IMR-90 (cell line): ENCODE measurements around the gene ATOSB. TPM values are rescaled to one million over a fixed set of nuclear protein-coding genes. Genes with fewer than 3 reads are reported as not detected.

Experiments used
- ATAC-seq: fragments of 200-7000 bp; cut with Tn5 transposase; 2 replicates; pipeline ENCODE4 v1.9.1; 2020; ENCODE audit warnings: low read depth, mild to moderate bottlenecking, moderate library complexity
- BruUV-seq: library from RNA; stranded (reverse); fragments of 400-500 nt; replicated peaks from 2 replicates; lab custom pipeline; 2021; lab: Mats Ljungman, UMichigan
- CTCF ChIA-PET: fragments of 300-600 bp; formaldehyde crosslinking; extraction: SDS; loops from one replicate; lab custom pipeline; 2021; ENCODE audit warnings: antibody characterized with exemption; lab: Yijun Ruan, JAX
- POLR2A ChIA-PET: fragments of 300-600 bp; sonication (Branson Sonifier 250); formaldehyde crosslinking; loops from one replicate; lab custom pipeline; 2022; ENCODE audit warnings: antibody characterized with exemption; ENCODE audit not compliant: unreplicated experiment; lab: Charles Lee
- DNase-seq: peaks from one replicate; pipeline ENCODE4 v3.0.0; 2013
- H2AFZ ChIP-seq: replicated peaks from 2 replicates; pipeline ENCODE3; 2013; ENCODE audit warnings: low read length, mild to moderate bottlenecking; ENCODE audit not compliant: poor library complexity
- H2AK5ac ChIP-seq: 2 replicates; pipeline ENCODE4 v1.6.1; 2013; ENCODE audit warnings: low read depth, low read length, inconsistent platforms
- H2AK9ac ChIP-seq: replicated peaks from 2 replicates; pipeline ENCODE3; 2013; ENCODE audit warnings: mild to moderate bottlenecking, low read depth, low read length, moderate library complexity; ENCODE audit not compliant: poor library complexity
- H2BK120ac ChIP-seq: 2 replicates; pipeline ENCODE4 v1.6.1; 2013; ENCODE audit warnings: low read depth, low read length, inconsistent platforms
- H2BK15ac ChIP-seq: 3 replicates; pipeline ENCODE4 v1.6.1; 2013; ENCODE audit warnings: low read depth, low read length, inconsistent platforms
- H2BK20ac ChIP-seq: 2 replicates; pipeline ENCODE4 v1.6.1; 2013; ENCODE audit warnings: low read depth, mild to moderate bottlenecking, inconsistent platforms, low read length, moderate library complexity
- H2BK5ac ChIP-seq: 2 replicates; pipeline ENCODE4 v1.6.1; 2013; ENCODE audit warnings: mild to moderate bottlenecking, low read depth, low read length, inconsistent platforms; ENCODE audit not compliant: poor library complexity, severe bottlenecking
- H3K14ac ChIP-seq: replicated peaks from 2 replicates; pipeline ENCODE4 v1.6.1; 2013; ENCODE audit warnings: low read depth, low read length, inconsistent platforms
- H3K18ac ChIP-seq: 2 replicates; pipeline ENCODE4 v1.6.1; 2013; ENCODE audit warnings: low read depth, low read length, control low read depth
- H3K23ac ChIP-seq: 2 replicates; pipeline ENCODE4 v1.6.1; 2013; ENCODE audit warnings: low read depth, low read length, inconsistent platforms
- H3K27ac ChIP-seq: 2 replicates; pipeline ENCODE4 v1.5.1; 2013; ENCODE audit warnings: mild to moderate bottlenecking, control low read depth, low read length; ENCODE audit not compliant: insufficient read depth
- H3K27me3 ChIP-seq: 2 replicates; pipeline ENCODE4 v1.6.1; 2013; ENCODE audit warnings: low read length; ENCODE audit not compliant: control insufficient read depth, insufficient read depth
- H3K36me3 ChIP-seq: 2 replicates; pipeline ENCODE4 v1.6.1; 2013; ENCODE audit warnings: low read length, mixed read lengths; ENCODE audit not compliant: control insufficient read depth, insufficient read depth
- H3K4ac ChIP-seq: 2 replicates; pipeline ENCODE4 v1.6.1; 2013; ENCODE audit warnings: low read depth, low read length, inconsistent platforms
- H3K4me1 ChIP-seq: 2 replicates; pipeline ENCODE4 v1.6.1; 2013; ENCODE audit warnings: low read length, mixed read lengths; ENCODE audit not compliant: control insufficient read depth, insufficient read depth
- H3K4me2 ChIP-seq: 2 replicates; pipeline ENCODE4 v1.6.1; 2013; ENCODE audit warnings: low read depth, mild to moderate bottlenecking, control low read depth, low read length, moderate library complexity
- H3K4me3 ChIP-seq: 2 replicates; pipeline ENCODE4 v1.5.1; 2013; ENCODE audit warnings: low read depth, mild to moderate bottlenecking, control low read depth, low read length, moderate library complexity; ENCODE audit not compliant: insufficient read depth
- H3K56ac ChIP-seq: 2 replicates; pipeline ENCODE4 v1.6.1; 2013; ENCODE audit warnings: low read length, inconsistent platforms; ENCODE audit not compliant: insufficient read depth; ENCODE audit errors: extremely low read depth
- H3K79me1 ChIP-seq, 2 experiments: 2 replicates each; pipeline ENCODE4 v1.6.1; 2013; ENCODE audit warnings: low read length in 2 of 2, inconsistent platforms in 1 of 2, low read depth in 1 of 2
- H3K9ac ChIP-seq: 2 replicates; pipeline ENCODE4 v1.6.1; 2013; ENCODE audit warnings: low read depth, low read length, control low read depth
- H3K9me1 ChIP-seq: 2 replicates; pipeline ENCODE4 v1.6.1; 2013; ENCODE audit warnings: low read length, inconsistent platforms; ENCODE audit not compliant: insufficient read depth
- H3K9me3 ChIP-seq: 2 replicates; pipeline ENCODE4 v1.6.1; 2013; ENCODE audit warnings: low read length; ENCODE audit not compliant: control insufficient read depth, insufficient read depth
- H4K20me1 ChIP-seq: 2 replicates; pipeline ENCODE4 v1.6.1; 2013; ENCODE audit warnings: low read length, inconsistent platforms; ENCODE audit not compliant: insufficient read depth
- H4K5ac ChIP-seq: 2 replicates; pipeline ENCODE4 v1.6.1; 2013; ENCODE audit warnings: mild to moderate bottlenecking, low read depth, low read length, control low read depth
- H4K8ac ChIP-seq, 2 experiments: 2 replicates each; pipeline ENCODE4 v1.6.1; 2013; ENCODE audit warnings: low read depth in 2 of 2, low read length in 2 of 2, control low read depth in 1 of 2, inconsistent platforms in 1 of 2
- H4K91ac ChIP-seq: 2 replicates; pipeline ENCODE4 v1.6.1; 2013; ENCODE audit warnings: low read depth, low read length, inconsistent platforms; ENCODE audit not compliant: insufficient read depth
- BHLHE40 ChIP-seq: fragments of 150-350 bp; IDR thresholded peaks from 2 replicates; pipeline ENCODE4 v1.6.1; 2016; ENCODE audit warnings: mild to moderate bottlenecking, low read depth, low read length
- CEBPB ChIP-seq: IDR thresholded peaks from 2 replicates; pipeline ENCODE4 v1.6.1; 2012; ENCODE audit warnings: low read depth, low read length, improper control_type of control experiment
- CHD1 ChIP-seq: IDR thresholded peaks from 2 replicates; pipeline ENCODE4 v1.6.1; 2012; ENCODE audit warnings: low read depth, low read length, improper control_type of control experiment
- CTCF ChIP-seq: conservative IDR thresholded peaks from 2 replicates; pipeline ENCODE4 v1.5.1; 2012; ENCODE audit warnings: mild to moderate bottlenecking, low read depth, low read length, improper control_type of control experiment
- FOS ChIP-seq: fragments of 150-350 bp; IDR thresholded peaks from 2 replicates; pipeline ENCODE4 v1.6.1; 2016; ENCODE audit warnings: low read depth, low read length
- MAFK ChIP-seq: IDR thresholded peaks from 2 replicates; pipeline ENCODE4 v1.6.1; 2012; ENCODE audit warnings: low read depth, low read length, improper control_type of control experiment
- MAZ ChIP-seq: IDR thresholded peaks from 2 replicates; pipeline ENCODE4 v1.6.1; 2012; ENCODE audit warnings: low read depth, mild to moderate bottlenecking, low read length, improper control_type of control experiment, moderate library complexity, borderline replicate concordance
- MXI1 ChIP-seq: IDR thresholded peaks from 2 replicates; pipeline ENCODE4 v1.6.1; 2012; ENCODE audit warnings: low read depth, mild to moderate bottlenecking, low read length, moderate library complexity, borderline replicate concordance
- NFE2L2 ChIP-seq: fragments of 150-350 bp; IDR thresholded peaks from 2 replicates; pipeline ENCODE4 v1.6.1; 2016; ENCODE audit warnings: low read depth, mild to moderate bottlenecking, low read length
- POLR2A ChIP-seq: IDR thresholded peaks from 2 replicates; pipeline ENCODE4 v1.6.1; 2012; ENCODE audit warnings: mild to moderate bottlenecking, low read depth, low read length
- RAD21 ChIP-seq: IDR thresholded peaks from 2 replicates; pipeline ENCODE4 v1.6.1; 2012; ENCODE audit warnings: low read length, improper control_type of control experiment
- RCOR1 ChIP-seq: IDR thresholded peaks from 2 replicates; pipeline ENCODE4 v1.6.1; 2012; ENCODE audit warnings: mild to moderate bottlenecking, low read length, improper control_type of control experiment; ENCODE audit not compliant: insufficient replicate concordance
- RFX5 ChIP-seq: IDR thresholded peaks from 2 replicates; pipeline ENCODE4 v1.8.0; 2012; ENCODE audit warnings: low read depth, mild to moderate bottlenecking, low read length, moderate library complexity
- SMC3 ChIP-seq: fragments of 150-350 bp; IDR thresholded peaks from 2 replicates; pipeline ENCODE4 v1.6.1; 2016; ENCODE audit warnings: low read depth, mild to moderate bottlenecking, antibody characterized with exemption, low read length, moderate library complexity
- USF2 ChIP-seq: fragments of 150-350 bp; IDR thresholded peaks from 2 replicates; pipeline ENCODE4 v1.6.1; 2017; ENCODE audit warnings: mild to moderate bottlenecking, antibody characterized with exemption, low read length, low read depth
- WGBS, 2 experiments: methylation state at CpG; one replicate each; pipeline versions ENCODE4 v1.1.5 to v1.1.7; 2013; ENCODE audit warnings: missing lambda C conversion rate in 2 of 2; ENCODE audit not compliant: insufficient read length in 1 of 2; ENCODE audit errors: extremely low coverage in 2 of 2; 5-methylcytosine and 5-hydroxymethylcytosine counted together
- dilution Hi-C: fragments of 300-500 bp; cut with HindIII; formaldehyde crosslinking; loops from one replicate; pipeline ENCODE4 v1.14.3; 2018; ENCODE audit warnings: low sequenced_read_pairs; ENCODE audit not compliant: unreplicated experiment
- in situ Hi-C: fragments of 300-500 bp; cut with MboI; formaldehyde crosslinking; loops from 3 replicates; pipeline ENCODE4 v1.14.3; 2019; ENCODE audit warnings: low sequenced_read_pairs, inconsistent platforms, mixed read lengths
- intact Hi-C: fragments of 100-400 bp; cut with micrococcal nuclease; formaldehyde crosslinking; loops from 2 replicates; pipeline ENCODE4 v1.10.0; 2022
- polyA plus RNA-seq, 3 experiments: library from polyadenylated mRNA; depleted of rRNA; stranded (reverse); fragments of >200 nt; gene quantifications; 2 replicates each; pipeline ENCODE4 v1.2.3, GENCODE V29; 2012; ENCODE audit warnings: low replicate concordance in 1 of 3
- total RNA-seq: library from RNA; depleted of rRNA; stranded (reverse); fragments of >200 nt; gene quantifications from 2 replicates; pipeline ENCODE4 v1.2.3, GENCODE V29; 2012
- TF ChIP-seq, protein P1 (sequence below): fragments of 150-350 bp; IDR thresholded peaks from 2 replicates; pipeline ENCODE4 v1.6.1; 2016; ENCODE audit warnings: low read depth, mild to moderate bottlenecking, low read length, moderate library complexity, borderline replicate concordance

The ATOSB gene
- total and polyA plus RNA-seq, 2 of the 4 experiments (the other 2 are of a cell fraction): 12.0 to 40.2 TPM

GRCh38 chr9:35104586-35104985 is 11.1 kb downstream of the ATOSB start:
- no CpG with 5 or more reads among the region's 4 CpGs for WGBS, 2 experiments
- H3K79me1 ChIP-seq: peaks cover 20 to 44% of the 10 kb centered on the region in 2 experiments
- H4K5ac ChIP-seq: no peak overlapping the region
- no peak overlapping the region for H3K4me3 ChIP-seq
- no peak overlapping the region for H4K8ac ChIP-seq
- H3K9me3 ChIP-seq: no peaks in the 10 kb centered on the region
- intact Hi-C loops (no loop called here), in situ Hi-C loops (no loop called here), dilution Hi-C loops (no loop called here)
- H2AK9ac ChIP-seq: no peak overlapping the region
- no peak for TF ChIP-seq POLR2A
- TF ChIP-seq, protein P1, sequence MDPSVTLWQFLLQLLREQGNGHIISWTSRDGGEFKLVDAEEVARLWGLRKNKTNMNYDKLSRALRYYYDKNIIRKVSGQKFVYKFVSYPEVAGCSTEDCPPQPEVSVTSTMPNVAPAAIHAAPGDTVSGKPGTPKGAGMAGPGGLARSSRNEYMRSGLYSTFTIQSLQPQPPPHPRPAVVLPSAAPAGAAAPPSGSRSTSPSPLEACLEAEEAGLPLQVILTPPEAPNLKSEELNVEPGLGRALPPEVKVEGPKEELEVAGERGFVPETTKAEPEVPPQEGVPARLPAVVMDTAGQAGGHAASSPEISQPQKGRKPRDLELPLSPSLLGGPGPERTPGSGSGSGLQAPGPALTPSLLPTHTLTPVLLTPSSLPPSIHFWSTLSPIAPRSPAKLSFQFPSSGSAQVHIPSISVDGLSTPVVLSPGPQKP: no peak
- no peak for TF ChIP-seq MAFK
- TF ChIP-seq RAD21: no peak
- no peak for TF ChIP-seq SMC3
- TF ChIP-seq BHLHE40: no peak
- no peak for TF ChIP-seq USF2
- no peak for TF ChIP-seq MXI1
- TF ChIP-seq RFX5: no peak
- no peak for TF ChIP-seq CEBPB
- TF ChIP-seq NFE2L2: no peak
- TF ChIP-seq RCOR1: no peak
- no peak for TF ChIP-seq FOS
- no peak for TF ChIP-seq CHD1
- no peak for TF ChIP-seq CTCF
- no peak for TF ChIP-seq MAZ
- DNase-seq (no peak), ATAC-seq (no peak)
- no peak overlapping the region for H3K4ac ChIP-seq
- H3K9ac ChIP-seq: no peak overlapping the region
- H3K18ac ChIP-seq: no peak overlapping the region
- ChIA-PET POLR2A (no interaction called here), CTCF (interaction anchor here (1.1 kb wide), 1 partner anchor 9 kb away, joined by 3 read pairs; no protein-coding TSS in a partner anchor)
- no peak overlapping the region for H2BK20ac ChIP-seq
- no peak overlapping the region for H2AK5ac ChIP-seq
- H3K27me3 ChIP-seq: no peaks in the 10 kb centered on the region
- H3K56ac ChIP-seq: no peak overlapping the region
- no peak overlapping the region for H3K14ac ChIP-seq
- peaks cover 52% of the 10 kb centered on the region for H3K36me3 ChIP-seq
- H4K91ac ChIP-seq: no peak overlapping the region
- no peak overlapping the region for H2BK5ac ChIP-seq
- 0 out of 2 replicates have a peak, but pooled peaks cover under 1% of the 10 kb centered on the region for H4K20me1 ChIP-seq
- no peak overlapping the region for H3K23ac ChIP-seq
- no peak overlapping the region for H3K27ac ChIP-seq
- H3K4me2 ChIP-seq: no peak overlapping the region
- H2BK120ac ChIP-seq: no peak overlapping the region
- H2AFZ ChIP-seq: no peak overlapping the region
- H3K9me1 ChIP-seq: peaks cover 19% of the 10 kb centered on the region
- BruUV-seq: no TSS peak
- H3K4me1 ChIP-seq: peaks cover 8% of the 10 kb centered on the region; the same call in 1 of the 2 replicates
- no peak overlapping the region for H2BK15ac ChIP-seq
